K562 (cell line): ENCODE results near the gene BAIAP2L2. TPM values are rescaled to one million over a fixed set of nuclear protein-coding genes. Genes with fewer than 3 reads are reported as not detected.

ENCODE experiments used
- ATAC-seq: fragments of 200-7000 bp; cut with Tn5 transposase; 3 replicates; pipeline ENCODE4 v1.9.1; 2020; ENCODE audit warnings: moderate library complexity
- BruUV-seq: library from RNA; stranded (reverse); fragments of 400-500 nt; replicated peaks from 2 replicates; lab custom pipeline; 2021; lab: Mats Ljungman, UMichigan
- CTCF ChIA-PET: fragments of 300-600 bp; formaldehyde crosslinking; extraction: SDS; loops from one replicate; lab custom pipeline; 2021; ENCODE audit warnings: low intra/inter-chr PET ratio; lab: Yijun Ruan, JAX
- POLR2A ChIA-PET: fragments of 300-600, 350-650 bp; sonication (Branson Sonifier 250); formaldehyde crosslinking; extraction: SDS; loops from one replicate; lab custom pipeline; 2021; ENCODE audit warnings: antibody characterized with exemption, inconsistent platforms; lab: Yijun Ruan, JAX
- DNase-seq, 4 experiments: peaks; one replicate each; pipeline versions ENCODE4 v3.0.0 to v3.0.0-alpha.2; 2011 to 2018; ENCODE audit warnings: low spot score in 3 of 4, mixed read lengths in 3 of 4; ENCODE audit errors: extremely low read depth in 1 of 4
- FAIRE-seq: peaks from 2 replicates; lab custom pipeline; 2011; peaks lifted over from hg19 to GRCh38; lab: Jason Lieb, UNC
- H2AFZ ChIP-seq: 2 replicates; pipeline ENCODE4 v1.6.0; 2011; ENCODE audit warnings: low read depth, low read length, control low read depth, inconsistent platforms
- H3K27ac ChIP-seq: fragments of 200-600 bp; 3 replicates; pipeline ENCODE4 v1.8.0; 2011; ENCODE audit warnings: low read depth, mild to moderate bottlenecking, control low read depth, inconsistent platforms, low read length, moderate library complexity, mixed read lengths; ENCODE audit errors: extremely low read depth
- H3K27me3 ChIP-seq, 2 experiments: fragments of 300-600 bp in 1 of 2; 2 replicates in 1 of 2; 3 replicates in 1 of 2; pipeline versions ENCODE4 v1.6.0 to v1.8.0; 2011; ENCODE audit warnings: inconsistent platforms in 2 of 2, low read length in 2 of 2, mild to moderate bottlenecking in 1 of 2, mixed read lengths in 1 of 2, moderate library complexity in 1 of 2; ENCODE audit not compliant: control insufficient read depth in 2 of 2, insufficient read depth in 2 of 2
- H3K36me3 ChIP-seq: fragments of 300-600 bp; 3 replicates; pipeline ENCODE4 v1.8.0; 2011; ENCODE audit warnings: mild to moderate bottlenecking, low read length, inconsistent platforms; ENCODE audit not compliant: control insufficient read depth, insufficient read depth
- H3K4me1 ChIP-seq, 2 experiments: fragments of 200-600 bp in 1 of 2; replicated peaks in 1 of 2; 2 replicates in 1 of 2; 3 replicates in 1 of 2; pipeline versions ENCODE4 v1.5.1 to v1.8.0; 2011; ENCODE audit warnings: inconsistent platforms in 2 of 2, low read length in 2 of 2, mild to moderate bottlenecking in 1 of 2, mixed read lengths in 1 of 2, moderate library complexity in 1 of 2; ENCODE audit not compliant: control insufficient read depth in 2 of 2, insufficient read depth in 2 of 2
- H3K4me2 ChIP-seq: 2 replicates; pipeline ENCODE4 v1.6.1; 2011; ENCODE audit warnings: low read length, control low read depth, inconsistent platforms, mixed read lengths; ENCODE audit not compliant: insufficient read depth
- H3K4me3 ChIP-seq: fragments of 200-600 bp; sonication (generic), shearing (Covaris generic); 2 replicates; pipeline ENCODE4 v1.5.1; 2016; ENCODE audit warnings: control low read depth, inconsistent platforms
- H3K79me2 ChIP-seq: fragments of 200-600 bp; 3 replicates; pipeline ENCODE4 v1.8.0; 2011; ENCODE audit warnings: low read length, inconsistent platforms; ENCODE audit not compliant: control insufficient read depth, insufficient read depth
- H3K9ac ChIP-seq, 2 experiments: 2 replicates each; pipeline versions ENCODE4 v1.6.0 to v1.6.1; 2011; ENCODE audit warnings: low read depth in 2 of 2, low read length in 2 of 2, control low read depth in 1 of 2, inconsistent platforms in 1 of 2, mild to moderate bottlenecking in 1 of 2, mixed read lengths in 1 of 2; ENCODE audit not compliant: insufficient read depth in 1 of 2
- H3K9me1 ChIP-seq: one replicate; pipeline ENCODE4 v1.6.0; 2011; ENCODE audit warnings: inconsistent platforms, mild to moderate bottlenecking, low read length, moderate library complexity; ENCODE audit not compliant: control insufficient read depth, insufficient read depth
- H3K9me3 ChIP-seq: replicated peaks from 2 replicates; pipeline ENCODE4 v1.5.1; 2011; ENCODE audit warnings: low read depth, low read length, inconsistent platforms; ENCODE audit not compliant: control insufficient read depth, insufficient read depth
- H4K20me1 ChIP-seq: replicated peaks from 2 replicates; pipeline ENCODE4 v1.6.1; 2011; ENCODE audit warnings: low read length, inconsistent platforms, mixed read lengths; ENCODE audit not compliant: control insufficient read depth, insufficient read depth
- PTBP1 ChIP-seq: fragments of 200-400 bp; formaldehyde crosslinking; IDR thresholded peaks from 2 replicates; pipeline ENCODE4 v1.6.1; 2017; ENCODE audit warnings: low read depth, low read length
- ZNF57 ChIP-seq: fragments of 450-650 bp; formaldehyde crosslinking; IDR thresholded peaks from 2 replicates; pipeline ENCODE4 v1.4.0; 2020; ENCODE audit warnings: mild to moderate bottlenecking, moderate library complexity
- whole genome bisulfite sequencing: fragments of 100-300 bp; shearing (Covaris generic); methylation state at CpG from one replicate; pipeline ENCODE4 v1.1.6; 2016; ENCODE audit warnings: low coverage, mixed read lengths; ENCODE audit not compliant: insufficient coverage; ENCODE audit errors: missing lambda C conversion rate; 5-methylcytosine and 5-hydroxymethylcytosine counted together
- in situ Hi-C: fragments of 300-500 bp; cut with MboI; formaldehyde crosslinking; loops from 4 replicates; pipeline ENCODE4 v1.15.0; 2018; ENCODE audit warnings: inconsistent platforms, mixed read lengths
- intact Hi-C: fragments of 100-400 bp; cut with micrococcal nuclease; formaldehyde crosslinking; loops from 2 replicates; pipeline ENCODE4 v1.14.2; 2022
- polyA plus RNA-seq, 8 experiments: library from polyadenylated mRNA; depleted of rRNA in 4 of 8; stranded (reverse) in 5 of 8; unstranded in 3 of 8; fragments of >200 nt; fragmentation: Nextera tagmentation in 2 of 8; fragmentation: Illumina TruSeq in 1 of 8; extraction: Ambion mirVana in 2 of 8; extraction: Trizol in 1 of 8; gene quantifications; 2 replicates each; pipeline versions ENCODE4 v1.2.1 to v1.2.3, GENCODE V29; 2011 to 2014; ENCODE audit warnings: inconsistent platforms in 1 of 8, missing spikeins in 1 of 8
- total RNA-seq, 7 experiments: library from RNA; depleted of rRNA in 6 of 7; stranded (reverse); fragments of >200 nt in 6 of 7; fragmentation: Illumina TruSeq in 2 of 7; extraction: Trizol in 2 of 7; gene quantifications; 2 replicates each; pipeline versions ENCODE4 v1.2.1 to v1.2.3, GENCODE V29; 2011 to 2021; ENCODE audit warnings: low replicate concordance in 1 of 7
- TF ChIP-seq, protein P1 (sequence below): fragments of 450-650 bp; IDR thresholded peaks from 2 replicates; pipeline ENCODE4 v1.6.1; 2017; ENCODE audit warnings: mild to moderate bottlenecking, moderate library complexity

The BAIAP2L2 gene
- total and polyA plus RNA-seq, 9 of the 15 experiments (the other 6 are each of a cell fraction or from before 2014, with no cell fraction given), result 0.04 to 0.22 (median 0.07) TPM; not detected in 4

DNA sequence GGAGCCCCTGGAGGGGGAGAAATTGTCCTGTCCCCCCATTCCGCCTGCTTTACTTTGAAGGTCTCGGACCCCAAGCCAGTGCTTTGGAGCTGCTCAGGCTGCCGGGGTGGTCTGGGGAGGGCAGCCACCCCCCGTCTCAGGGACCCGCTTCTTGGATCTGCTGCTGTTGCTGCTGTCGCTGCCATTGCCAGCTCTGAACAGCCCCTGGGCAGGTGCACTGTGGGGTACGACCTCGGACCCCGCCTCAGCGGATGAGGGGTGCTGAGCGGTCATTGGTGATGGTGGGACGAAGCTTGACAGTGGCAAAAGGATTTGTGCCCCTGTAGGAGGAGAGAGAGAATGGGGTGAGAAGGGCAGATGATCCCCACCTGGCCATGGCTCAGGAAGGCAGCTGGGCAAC lies 25.4 kb downstream of the BAIAP2L2 start:
- H3K36me3 ChIP-seq, result no peaks in the 10 kb centered on the region
- H3K27ac ChIP-seq, result no peak overlapping the region
- H3K27me3 ChIP-seq, result peaks cover 2 to 44% of the 10 kb centered on the region in 2 experiments; a peak in 2 of 5 replicates
- ChIA-PET POLR2A (interaction anchor here (0.6 kb wide), 1 partner anchor 18 kb away, joined by 3 read pairs; no protein-coding TSS in a partner anchor), CTCF (no interaction called here)
- H3K79me2 ChIP-seq, result no peaks in the 10 kb centered on the region
- H3K4me2 ChIP-seq, result no peak overlapping the region
- WGBS, result 50% methylated on average over 12 of the region's 12 CpGs
- ATAC-seq, result no peak
- no peaks in the 10 kb centered on the region for H3K9me1 ChIP-seq
- intact Hi-C loops, result no loop called here
- in situ Hi-C loops, result no loop called here
- H4K20me1 ChIP-seq, result no peaks in the 10 kb centered on the region
- BruUV-seq, result no TSS peak
- H3K9me3 ChIP-seq, result no peaks in the 10 kb centered on the region
- TF ChIP-seq PTBP1 (no peak), ZNF57 (CRISPR knock-in tag) (no peak)
- TF ChIP-seq, protein P1, sequence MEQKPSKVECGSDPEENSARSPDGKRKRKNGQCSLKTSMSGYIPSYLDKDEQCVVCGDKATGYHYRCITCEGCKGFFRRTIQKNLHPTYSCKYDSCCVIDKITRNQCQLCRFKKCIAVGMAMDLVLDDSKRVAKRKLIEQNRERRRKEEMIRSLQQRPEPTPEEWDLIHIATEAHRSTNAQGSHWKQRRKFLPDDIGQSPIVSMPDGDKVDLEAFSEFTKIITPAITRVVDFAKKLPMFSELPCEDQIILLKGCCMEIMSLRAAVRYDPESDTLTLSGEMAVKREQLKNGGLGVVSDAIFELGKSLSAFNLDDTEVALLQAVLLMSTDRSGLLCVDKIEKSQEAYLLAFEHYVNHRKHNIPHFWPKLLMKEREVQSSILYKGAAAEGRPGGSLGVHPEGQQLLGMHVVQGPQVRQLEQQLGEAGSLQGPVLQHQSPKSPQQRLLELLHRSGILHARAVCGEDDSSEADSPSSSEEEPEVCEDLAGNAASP, result no peak
- H3K4me3 ChIP-seq, result no peak overlapping the region
- H3K9ac ChIP-seq, result no peak overlapping the region
- no peak overlapping the region for H2AFZ ChIP-seq
- no peak for FAIRE-seq
- no peak for DNase-seq
- H3K4me1 ChIP-seq, result peaks cover 0 to 53% of the 10 kb centered on the region in 2 experiments; a peak in 2 of 5 replicates
